Measurements from ENCODE around the gene CACUL1.
A peak's percentile ranks its signal among the peaks of the same experiment; 100 is the strongest.
"Not testable (repeated sequence)": the region's sequence is repeated elsewhere in the genome, so short reads cannot be mapped to it uniquely, and the experiment has no call there.

Gene CACUL1

DNA sequence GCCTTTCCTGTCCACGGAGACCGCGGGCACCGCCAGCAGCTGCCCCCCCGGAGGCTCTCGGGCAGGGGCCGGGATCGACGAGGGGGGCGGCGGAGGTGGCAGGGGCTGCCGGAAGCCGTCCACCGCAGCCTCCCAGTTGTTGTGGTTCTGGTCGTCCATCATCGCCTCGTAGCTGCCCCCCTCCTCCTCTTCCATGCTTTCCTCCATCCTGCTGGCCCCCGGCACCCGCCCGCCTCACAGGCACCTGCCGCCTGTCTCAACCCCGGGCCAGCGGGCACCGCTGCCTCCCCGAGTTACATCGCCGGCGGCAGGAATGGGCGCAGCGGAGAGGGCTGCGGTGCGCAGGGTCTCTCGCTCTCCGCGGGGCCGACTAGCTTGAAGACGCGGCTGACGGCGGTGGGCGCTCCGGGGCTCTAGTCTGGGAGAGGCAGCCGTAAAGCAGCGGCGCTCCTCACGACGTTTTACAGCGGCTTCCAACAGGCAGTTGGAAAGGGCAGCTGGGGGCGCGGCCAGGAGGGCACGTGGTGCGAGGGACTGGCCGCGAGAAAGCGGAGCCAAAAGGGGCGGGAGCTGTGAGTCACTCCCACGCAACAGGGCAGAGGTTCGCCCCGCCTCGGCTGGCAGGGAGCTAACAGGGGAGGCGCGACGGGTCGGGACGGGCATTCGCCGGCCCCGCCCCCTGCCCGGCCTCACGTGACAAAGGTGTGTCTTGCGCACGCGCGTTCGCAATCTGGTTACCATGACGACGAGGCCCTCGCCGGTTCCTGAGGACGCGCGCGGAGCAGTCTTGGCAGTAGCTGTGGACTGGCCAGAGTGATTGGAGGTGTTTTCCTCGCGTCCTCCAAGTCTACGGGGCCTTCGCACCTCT lies at the start of gene CACUL1:
Gene CACUL1, minus strand, starts transcription at position 415 of the 868 bp plus-strand sequence. Its CDS starts 208 bp downstream, at position 207.
- peak; percentile 93 for DNase-seq

DNA sequence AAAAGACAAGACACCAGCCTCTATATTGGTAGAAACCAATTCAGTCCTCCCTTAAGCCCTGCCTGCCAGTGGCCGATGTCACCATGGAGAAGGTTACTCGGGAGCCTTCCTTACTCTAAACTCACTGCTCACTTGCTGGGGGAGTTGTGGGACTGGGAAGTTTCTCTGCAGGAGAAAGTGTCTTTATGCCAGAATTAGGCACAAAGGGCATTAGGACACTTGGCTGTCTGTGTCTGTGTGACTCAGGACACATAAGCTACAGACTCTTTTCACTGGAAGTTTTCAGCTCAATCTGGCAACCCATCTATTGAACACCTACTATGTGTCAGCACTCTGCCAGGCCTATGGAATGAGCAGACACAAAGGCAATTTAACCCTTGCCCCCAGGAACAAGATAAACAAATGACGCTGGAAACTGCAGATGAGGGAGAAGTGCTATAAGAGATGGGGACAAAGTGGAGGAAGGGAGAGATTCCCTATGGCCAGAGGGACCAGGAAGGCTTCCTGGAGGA lies 49.5 kb upstream of the CACUL1 start:
- no peak for DNase-seq

DNA sequence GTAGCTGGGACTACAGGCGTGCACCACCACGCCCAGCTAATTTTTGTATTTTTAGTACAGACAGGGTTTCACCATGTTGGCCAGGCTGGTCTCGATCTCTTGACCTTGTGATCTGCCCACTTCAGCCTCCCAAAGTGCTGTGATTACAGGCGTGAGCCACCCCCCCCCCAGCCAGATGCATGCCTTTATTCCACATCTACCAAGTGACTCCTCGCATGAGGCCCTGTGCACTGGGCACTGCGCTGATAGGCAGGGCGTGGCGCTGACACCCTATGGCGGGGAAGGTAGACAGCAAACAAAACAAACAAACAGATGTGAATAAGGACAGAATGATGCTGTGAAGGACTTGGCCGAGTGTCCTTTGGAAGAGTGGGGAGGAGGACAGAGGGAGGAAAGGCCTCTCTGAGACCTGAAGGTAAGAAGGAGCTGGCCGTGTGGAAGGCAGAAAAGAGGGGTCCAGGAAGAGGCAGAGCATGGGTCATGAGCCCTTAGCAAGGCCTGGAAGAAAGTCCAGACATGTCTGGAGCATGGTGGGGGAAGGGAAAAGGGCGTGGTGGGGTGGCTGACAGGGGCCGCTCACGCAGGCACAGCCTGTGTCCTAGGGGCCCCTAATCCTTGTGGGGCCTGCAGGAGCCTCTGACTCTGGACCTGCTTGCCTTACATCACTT lies 47.5 kb upstream of the CACUL1 start:
- DNase-seq = no peak

DNA sequence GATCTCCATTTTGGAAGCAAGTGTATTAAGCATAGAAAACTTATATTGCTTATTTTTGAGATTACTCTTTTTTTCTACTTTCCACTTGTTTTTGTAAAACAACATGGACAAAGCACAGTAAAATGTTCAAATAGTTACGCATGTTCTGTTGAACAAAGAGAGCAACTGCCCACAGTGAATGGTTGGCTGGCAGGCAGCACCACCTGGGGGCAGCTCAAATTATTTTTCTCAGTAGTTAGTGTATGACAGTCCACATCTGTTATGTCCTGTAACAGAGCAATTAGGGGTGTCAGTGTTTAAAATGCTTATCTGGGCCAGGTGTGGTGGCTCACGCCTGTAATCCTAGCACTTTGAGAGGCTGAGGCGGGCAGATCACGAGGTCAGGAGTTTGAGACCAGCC lies 46.1 kb upstream of the CACUL1 start:
- DNase-seq = no peak

DNA sequence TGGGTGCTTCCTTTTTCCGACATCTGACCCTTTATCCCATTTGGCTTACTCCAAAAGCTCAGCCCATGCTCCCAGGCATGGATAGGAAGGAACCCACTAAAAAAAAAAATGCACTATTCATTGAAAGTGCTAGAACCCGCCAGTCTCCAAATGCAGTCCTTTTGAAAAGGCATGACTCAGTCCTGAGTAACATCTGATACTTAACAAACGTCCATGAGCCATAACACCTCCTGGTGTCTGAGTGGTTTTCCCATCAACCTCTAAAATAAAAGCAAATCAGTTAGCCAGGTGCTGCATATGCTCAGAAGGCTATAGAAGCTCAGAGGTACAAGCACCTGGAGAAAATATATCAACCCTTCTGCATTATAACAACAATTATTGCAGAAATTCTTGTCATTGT lies 45.0 kb upstream of the CACUL1 start:
- DNase-seq = no peak

DNA sequence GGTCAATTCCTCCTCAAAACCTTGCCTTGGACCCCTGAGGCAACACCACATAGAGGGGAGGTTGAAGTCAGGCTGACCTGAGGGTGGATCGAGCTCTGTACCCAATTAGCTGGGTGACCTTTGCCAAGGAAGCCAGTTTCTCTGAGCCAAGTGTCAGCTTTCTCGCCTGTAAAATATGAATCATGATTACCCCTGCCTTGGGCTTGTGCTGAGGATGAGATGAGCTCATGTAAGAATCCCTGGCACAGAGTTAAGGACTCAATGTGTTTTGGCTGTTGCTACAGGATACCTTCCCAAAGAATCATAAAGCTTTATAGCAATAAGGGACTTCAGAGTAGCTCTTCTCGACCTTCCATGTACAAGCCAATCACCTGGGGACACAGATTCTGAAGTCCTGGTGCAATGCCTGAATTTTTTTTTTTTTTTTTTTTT lies 43.5 kb upstream of the CACUL1 start:
- DNase-seq = no peak

DNA sequence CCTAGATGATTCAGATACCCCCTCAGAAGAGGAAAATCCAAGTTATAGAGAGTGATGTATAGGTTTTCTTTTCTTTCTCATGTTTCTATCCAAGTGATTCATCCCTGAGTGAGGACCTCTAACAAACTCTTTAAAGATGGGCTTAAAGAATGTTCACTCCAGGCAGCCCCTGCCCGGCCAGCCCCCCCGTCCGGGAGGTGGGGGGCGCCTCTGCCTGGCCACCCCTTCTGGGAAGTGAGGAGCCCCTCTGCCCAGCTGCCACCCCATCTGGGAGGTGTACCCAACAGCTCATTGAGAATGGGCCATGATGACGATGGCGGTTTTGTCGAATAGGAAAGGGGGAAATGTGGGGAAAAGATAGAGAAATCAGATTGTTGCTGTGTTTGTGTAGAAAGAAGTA lies 40.2 kb upstream of the CACUL1 start:
- DNase-seq = not testable (repeated sequence)

DNA sequence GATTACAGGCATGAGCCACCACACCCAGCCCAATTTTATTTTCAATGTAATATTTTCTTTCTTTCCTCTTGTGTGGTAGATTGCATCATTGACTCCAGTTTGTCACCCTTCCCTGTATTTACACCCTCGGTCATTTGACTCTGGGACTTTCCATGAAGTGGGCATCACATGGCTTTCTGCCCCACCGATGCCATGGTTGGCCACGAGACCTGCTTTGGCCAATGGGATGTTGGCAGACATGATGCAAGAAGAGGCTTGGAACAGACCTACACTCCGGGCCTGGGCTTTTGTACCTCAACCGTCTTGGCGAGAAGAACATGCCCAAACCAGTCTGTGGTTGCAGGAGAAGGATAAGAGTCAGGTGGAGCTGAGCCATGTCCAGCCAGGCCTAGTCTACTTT lies 38.8 kb upstream of the CACUL1 start:
- no peak for DNase-seq

DNA sequence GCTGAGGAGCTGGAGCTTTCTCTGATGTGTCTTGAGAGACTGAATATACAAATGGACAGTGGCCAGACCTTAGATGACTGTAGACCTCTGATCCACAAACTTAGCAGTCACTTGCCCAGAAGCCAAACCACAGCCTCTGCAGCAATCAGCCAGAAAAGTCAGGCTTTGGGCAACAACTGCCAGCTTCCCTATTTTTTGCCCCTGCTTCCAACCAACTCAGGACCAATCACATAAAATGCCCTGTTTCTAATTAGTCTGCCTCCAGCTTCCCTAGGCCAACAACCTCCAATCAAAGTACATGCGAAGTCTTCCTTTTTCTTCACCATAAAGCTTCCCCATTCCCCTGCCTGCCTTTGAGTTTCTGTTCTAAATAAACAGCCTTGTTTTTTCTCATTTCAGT lies 37.8 kb upstream of the CACUL1 start:
- no peak for DNase-seq

DNA sequence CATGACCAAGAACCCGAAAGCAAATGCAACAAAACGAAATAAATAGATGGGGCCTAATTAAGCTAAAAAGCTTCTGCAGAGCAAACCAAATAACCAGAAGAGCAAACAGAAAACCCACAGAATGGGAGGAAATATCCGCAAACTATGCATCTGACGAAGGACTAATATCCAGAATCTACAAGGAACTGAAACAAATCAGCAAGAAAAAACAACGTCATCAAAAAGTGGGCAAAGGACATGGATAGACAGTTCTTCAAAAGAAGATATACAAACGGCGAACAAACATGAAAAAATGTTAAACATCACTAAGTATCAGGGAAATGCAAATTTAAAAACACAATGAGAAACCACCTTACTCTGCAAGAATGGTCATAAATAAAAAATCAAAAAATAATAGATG lies 35.3 kb upstream of the CACUL1 start:
- no peak for DNase-seq

DNA sequence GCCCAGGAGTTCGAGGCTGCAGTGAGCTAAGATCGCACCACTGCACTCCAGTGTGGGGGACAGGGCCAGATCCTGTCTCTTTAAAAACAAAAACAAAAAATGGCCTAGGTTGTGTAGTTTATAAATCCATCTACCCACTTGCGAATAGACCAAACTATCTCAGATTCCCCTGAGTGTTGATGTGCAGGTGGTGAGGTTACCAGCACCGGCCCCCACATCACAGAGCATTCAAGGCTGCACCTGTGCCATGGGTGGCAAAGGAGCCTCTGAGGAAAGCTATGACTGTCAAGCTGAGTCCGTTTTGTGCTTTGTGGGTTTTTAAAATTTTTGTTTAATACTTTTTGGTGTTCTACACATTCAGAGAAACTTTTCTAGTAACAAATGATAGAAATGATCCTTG lies 30.8 kb upstream of the CACUL1 start:
- DNase-seq = no peak

DNA sequence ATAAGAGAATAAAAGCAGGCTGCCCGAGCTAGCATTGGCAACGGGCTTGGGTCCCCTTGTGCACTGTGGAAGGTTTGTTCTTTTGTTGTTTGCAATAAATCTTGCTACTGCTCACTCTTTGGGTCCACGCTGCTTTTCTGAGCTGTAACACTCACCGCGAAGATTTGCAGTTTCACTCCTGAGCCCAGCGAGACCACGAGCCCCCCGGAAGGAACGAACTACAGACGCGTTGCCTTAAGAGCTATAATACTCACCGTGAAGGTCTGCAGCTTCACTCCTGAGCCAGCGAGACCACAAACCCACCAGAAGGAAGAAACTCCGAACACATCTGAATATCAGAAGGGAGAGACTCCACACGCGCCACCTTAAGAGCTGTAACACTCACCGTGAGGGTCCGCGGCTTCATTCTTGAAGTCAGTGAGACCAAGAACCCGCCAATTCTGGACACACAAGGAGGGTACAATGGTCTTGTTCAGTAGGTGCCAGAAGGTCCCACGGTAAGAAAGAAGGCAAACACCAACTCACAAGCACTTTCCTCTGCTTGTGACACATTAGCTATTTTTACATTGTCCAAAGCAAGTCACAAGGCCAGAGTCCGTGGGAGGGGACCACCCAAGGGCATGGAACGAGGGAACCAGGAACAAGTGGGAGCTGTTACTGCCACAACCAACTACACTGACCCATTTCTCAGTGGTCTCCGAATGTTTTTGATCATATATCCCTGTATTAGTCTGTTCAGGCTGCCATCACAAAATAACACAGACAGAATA lies 29.2 kb upstream of the CACUL1 start:
- no peak for DNase-seq

DNA sequence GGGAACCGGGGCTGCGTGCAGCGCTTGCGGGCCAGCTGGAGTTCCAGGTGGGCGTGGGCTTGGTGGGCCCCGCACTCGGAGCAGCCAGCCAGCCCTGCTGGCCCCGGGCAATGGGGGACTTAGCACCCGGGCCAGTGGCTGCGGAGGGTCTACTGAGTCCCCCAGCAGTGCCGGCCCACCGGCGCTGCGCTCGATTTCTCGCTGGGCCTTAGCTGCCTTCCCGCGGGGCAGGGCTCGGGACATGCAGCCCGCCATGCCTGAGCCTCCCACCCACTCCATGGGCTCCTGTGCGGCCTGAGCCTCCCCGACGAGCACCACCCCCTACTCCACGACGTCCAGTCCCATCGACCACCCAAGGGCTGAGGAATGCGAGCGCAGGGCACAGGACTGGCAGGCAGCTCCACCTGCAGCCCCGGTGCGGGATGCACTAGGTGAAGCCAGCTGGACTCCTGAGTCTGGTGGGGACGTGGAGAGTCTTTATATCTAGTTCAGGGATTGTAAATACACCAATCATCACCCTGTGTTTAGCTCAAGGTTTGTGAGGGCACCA lies 28.2 kb upstream of the CACUL1 start:
- not testable (repeated sequence) for DNase-seq

DNA sequence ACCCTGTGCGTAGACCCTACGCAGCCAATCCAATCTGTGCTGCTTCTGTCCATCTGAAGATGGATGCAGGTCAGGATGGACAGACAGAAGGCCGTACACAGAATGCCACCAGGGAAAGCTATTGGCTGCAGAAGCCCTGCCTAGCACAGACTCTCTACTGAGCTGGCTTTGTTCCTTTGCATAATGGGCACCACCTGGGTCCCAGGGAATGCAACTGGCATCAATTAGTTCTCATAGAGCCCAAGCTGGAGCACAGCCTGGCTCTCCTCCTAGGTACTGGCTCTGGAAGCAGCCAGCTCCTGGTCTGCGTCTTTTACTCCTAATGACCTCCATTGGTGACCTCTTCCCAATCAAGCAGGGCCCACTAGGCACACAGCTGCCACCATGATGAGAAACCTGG lies 26.8 kb upstream of the CACUL1 start:
- DNase-seq = no peak

DNA sequence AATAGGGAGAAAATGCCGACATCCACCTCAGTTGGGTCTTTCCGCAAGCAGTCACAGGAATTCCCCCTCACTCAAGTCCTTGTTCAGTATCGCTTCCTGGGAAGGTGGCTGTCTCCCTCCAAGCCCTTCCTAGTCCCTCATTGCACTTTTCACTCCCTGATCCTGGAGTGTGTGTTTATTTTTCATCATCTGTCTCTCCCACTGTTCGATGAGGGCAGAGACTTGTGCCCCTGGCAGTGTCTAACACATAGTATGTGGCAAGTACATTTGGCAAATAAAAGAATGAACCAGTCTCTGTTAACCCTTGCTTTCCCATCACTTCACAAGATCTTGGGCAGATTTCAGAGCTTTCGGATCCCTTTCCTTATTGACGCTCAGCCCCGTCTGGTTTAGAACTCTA lies 24.0 kb upstream of the CACUL1 start:
- DNase-seq = no peak

DNA sequence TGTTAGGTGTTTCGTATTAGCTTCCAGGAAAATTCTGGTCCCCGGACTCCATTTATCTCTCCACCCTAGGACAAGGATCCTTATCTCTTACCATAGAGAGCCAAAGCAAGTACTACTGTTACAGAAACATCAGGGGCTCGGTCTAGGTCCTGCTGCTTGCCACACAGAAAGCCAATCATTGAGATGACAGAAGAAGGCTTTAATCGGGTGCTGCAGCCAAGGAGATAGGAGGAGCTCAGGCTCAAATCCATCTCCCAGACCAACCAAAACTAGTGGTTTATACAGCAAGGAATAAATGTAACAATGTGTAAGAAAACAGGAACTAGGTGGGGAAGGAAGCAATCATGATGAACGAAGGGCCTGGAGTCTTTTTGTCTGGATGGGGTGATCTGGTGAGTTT lies 22.2 kb upstream of the CACUL1 start:
- no peak for DNase-seq

DNA sequence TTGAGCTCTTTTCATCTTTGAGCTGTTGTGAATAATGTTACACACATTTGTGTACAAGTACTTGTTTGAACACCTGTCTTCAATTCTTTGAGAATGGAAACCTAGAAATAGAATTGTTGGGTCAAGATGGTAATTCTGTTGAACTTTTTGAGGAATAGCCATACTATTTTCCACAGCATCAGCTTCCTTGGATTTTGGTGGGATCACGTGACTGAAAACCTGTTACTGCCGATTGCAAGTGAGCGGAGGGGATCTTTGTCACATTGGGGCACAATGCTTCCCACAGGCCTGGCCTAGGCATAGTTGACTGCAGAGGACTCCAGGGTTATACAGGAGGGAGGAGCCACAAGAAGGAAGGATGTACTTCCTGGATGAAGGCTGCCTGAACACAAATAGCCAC lies 21.3 kb upstream of the CACUL1 start:
- DNase-seq = no peak

DNA sequence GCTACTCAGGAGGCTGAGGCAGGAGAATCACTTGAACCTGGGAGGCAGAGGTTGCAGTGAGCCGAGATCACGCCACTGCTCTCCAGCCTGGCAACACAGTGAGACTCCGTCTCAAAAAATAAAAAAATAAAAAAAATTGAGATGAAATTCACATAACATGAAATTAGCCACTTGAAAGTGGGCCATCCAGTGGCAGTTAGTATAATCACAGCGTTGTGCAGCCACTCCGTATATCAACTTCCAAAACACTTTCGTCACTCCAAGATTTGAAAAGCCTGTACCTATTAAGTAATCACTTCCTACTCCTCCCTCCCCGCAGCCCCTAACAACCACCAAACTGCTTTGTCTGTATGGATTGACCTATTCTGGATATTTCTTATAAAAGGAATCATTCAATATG lies 20.7 kb upstream of the CACUL1 start:
- DNase-seq = no peak

DNA sequence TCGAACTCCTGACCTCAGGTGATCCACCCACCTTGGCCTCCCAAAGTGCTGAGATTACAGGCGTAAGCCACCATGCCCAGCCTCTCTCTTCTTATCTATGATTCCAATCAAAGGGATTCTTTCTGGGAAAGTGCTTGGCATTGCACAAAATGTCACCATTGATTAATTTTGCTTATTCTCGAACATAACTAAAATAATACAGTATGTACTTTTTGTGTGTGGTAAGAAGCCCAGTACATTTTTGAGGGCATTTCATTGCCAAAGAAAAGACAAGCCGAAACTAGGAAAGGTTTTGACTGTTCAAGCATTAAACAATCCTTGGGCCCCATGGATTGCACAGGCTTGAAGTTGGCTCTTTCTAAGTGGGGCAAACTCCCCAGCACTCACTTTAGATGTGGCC lies 18.3 kb upstream of the CACUL1 start:
- no peak for DNase-seq

DNA sequence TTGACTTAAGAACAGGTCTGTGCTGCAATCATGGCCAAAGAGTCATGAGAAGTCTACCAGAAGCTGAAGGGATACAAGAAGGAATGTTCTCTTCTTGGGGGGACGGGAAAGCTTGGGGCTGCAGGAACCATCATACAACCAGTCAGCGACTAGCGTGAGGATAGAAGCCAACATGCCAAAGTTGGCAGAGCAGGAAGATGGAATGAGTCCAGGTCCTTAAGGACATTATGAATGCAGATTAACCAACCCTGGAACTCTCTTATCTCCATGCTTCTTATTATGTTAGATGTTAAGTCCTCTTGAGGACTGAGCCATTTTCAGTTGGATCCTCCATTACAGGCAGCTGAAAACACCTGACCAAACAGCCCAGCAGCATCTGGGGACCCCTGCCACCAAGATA lies 17.2 kb upstream of the CACUL1 start:
- no peak for DNase-seq

DNA sequence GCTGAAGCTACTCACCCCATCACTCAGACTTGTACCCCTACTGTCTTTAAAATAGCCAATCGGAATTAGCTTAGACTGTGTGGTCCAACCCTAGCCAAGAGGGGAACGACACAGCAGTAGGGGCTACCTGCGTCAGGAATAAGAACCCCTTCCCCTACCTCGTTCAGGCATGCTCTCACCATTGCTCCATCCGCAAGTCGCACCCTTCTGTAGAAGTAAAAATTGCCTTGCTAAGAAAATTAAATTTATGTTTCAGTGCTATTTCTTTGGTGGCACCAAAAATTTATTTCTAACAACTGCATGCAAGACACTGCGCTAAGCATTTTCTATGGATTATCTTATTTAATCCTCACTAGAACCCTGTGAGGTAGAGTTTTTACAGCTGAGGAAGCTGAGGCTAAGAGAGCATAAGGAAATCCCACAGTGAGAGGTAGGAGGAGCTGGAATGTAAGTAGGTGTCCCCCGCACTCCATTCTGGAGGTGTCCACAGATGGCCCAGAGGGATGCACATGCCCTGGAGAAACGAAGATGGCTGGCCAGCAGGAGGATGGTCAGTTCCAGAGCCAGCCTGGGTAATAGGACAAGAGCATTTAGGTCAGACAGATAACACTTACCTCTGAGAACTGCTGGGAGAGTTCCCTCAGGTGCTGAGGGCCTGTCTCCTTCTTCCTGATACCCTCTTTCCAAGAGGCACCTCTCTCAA lies 15.3 kb upstream of the CACUL1 start:
- DNase-seq = no peak
